ENCODE measurements around the gene COX19.
"Not testable (repeated sequence)": the region's sequence is repeated elsewhere in the genome, so short reads cannot be mapped to it uniquely, and the experiment has no call there.

Gene COX19

DNA sequence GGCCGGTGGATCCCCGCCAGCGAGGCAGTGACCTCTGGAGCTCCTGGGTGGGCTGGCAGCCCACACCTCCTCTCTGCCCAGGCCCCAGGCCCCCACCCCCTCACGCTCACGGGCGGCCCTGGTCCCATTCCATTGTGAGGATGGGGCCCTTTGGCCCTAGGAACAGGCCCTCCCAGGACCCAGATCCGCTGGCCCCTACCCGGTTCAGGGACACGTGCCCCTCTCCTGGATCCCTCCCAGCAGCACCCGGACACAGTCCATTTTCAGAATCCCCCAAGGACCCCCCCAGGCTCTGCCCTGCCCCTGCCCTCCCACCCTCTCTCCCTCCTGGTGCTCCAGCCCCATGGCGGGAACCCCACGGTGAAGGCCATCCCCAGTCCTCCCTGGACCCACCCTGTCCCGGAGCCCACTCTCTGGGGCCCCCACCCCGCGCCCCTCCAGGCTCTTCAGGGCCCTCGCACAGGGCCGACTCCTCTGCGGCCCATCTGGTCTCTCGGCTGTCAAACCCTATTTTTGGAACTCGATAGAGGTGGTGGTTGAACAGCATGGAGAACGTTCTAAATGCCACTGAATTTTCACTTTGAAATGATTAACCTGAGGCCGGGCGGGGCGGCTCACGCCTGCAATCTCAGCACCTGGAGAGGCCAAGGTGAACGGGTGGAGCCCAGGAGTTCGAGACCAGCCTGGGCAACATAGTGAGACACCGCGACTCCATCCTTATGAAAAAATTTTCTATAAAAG lies 28.9 kb downstream of the COX19 start:
- Histone ChIP-seq H3K27me3 (replicated peaks in 2 of 5; ENCODE audit: control insufficient read depth in 4 of 5, insufficient read depth in 5 of 5, low read length in 4 of 5) (peaks cover 0 to 3% (median 0%) of the 10 kb centered on the region in 5 experiments), H3K27ac (ENCODE audit: insufficient read depth in 1 of 2, low read depth in 1 of 2, low read length in 2 of 2, poor library complexity in 1 of 2, severe bottlenecking in 2 of 2) (no peak overlapping the region), H3K4me3 (ENCODE audit: control insufficient read depth in 1 of 7, extremely low read depth in 1 of 7, insufficient read depth in 4 of 7, low read depth in 2 of 7, low read length in 6 of 7) (no peak overlapping the region), H3K9me3 (ENCODE audit: control extremely low read depth in 1 of 5, control insufficient read depth in 4 of 5, insufficient read depth in 2 of 5, low read depth in 1 of 5, low read length in 4 of 5) (peaks cover 0 to 4% (median 0%) of the 10 kb centered on the region in 5 experiments), H3K36me3 (ENCODE audit: control insufficient read depth in 4 of 4, insufficient read depth in 4 of 4, low read length in 3 of 4) (peaks cover 0 to 6% (median 0%) of the 10 kb centered on the region in 4 experiments), H3K4me1 (ENCODE audit: control extremely low read depth in 1 of 4, control insufficient read depth in 4 of 4, insufficient read depth in 4 of 4, low read length in 3 of 4) (peaks cover 0 to 10% (median 0%) of the 10 kb centered on the region in 4 experiments)
- WGBS (ENCODE audit: insufficient coverage): 88% methylated on average over 25 of the region's 29 CpGs
- ChIA-PET POLR2A (no interaction called here), CTCF (no interaction called here)
- no peak for DNase-seq

- POLR2A ChIA-PET: no interaction called here
- WGBS (ENCODE audit: insufficient coverage): 97% methylated on average over 23 of the region's 30 CpGs
- peaks cover 0 to 9% (median 0%) of the 10 kb centered on the region in 5 experiments for H3K9me3 ChIP-seq (ENCODE audit: control extremely low read depth in 1 of 5, control insufficient read depth in 4 of 5, insufficient read depth in 2 of 5, low read depth in 1 of 5, low read length in 4 of 5)
- no peak for DNase-seq
- peaks cover 0 to 3% (median 0%) of the 10 kb centered on the region in 5 experiments for H3K27me3 ChIP-seq (replicated peaks in 2 of 5; ENCODE audit: control insufficient read depth in 4 of 5, insufficient read depth in 5 of 5, low read length in 4 of 5)
- CTCF ChIA-PET: interaction anchor here (1.5 kb wide), 1 partner anchor 16 kb away, joined by 3 read pairs; no protein-coding TSS in a partner anchor
- H3K27ac ChIP-seq (ENCODE audit: insufficient read depth in 1 of 2, low read depth in 1 of 2, low read length in 2 of 2, poor library complexity in 1 of 2, severe bottlenecking in 2 of 2): no peak overlapping the region
- peaks cover 0 to 12% (median 0%) of the 10 kb centered on the region in 4 experiments for H3K4me1 ChIP-seq (ENCODE audit: control extremely low read depth in 1 of 4, control insufficient read depth in 4 of 4, insufficient read depth in 4 of 4, low read length in 3 of 4)
- peaks cover 0 to 6% (median 0%) of the 10 kb centered on the region in 4 experiments for H3K36me3 ChIP-seq (ENCODE audit: control insufficient read depth in 4 of 4, insufficient read depth in 4 of 4, low read length in 3 of 4)
- no peak overlapping the region for H3K4me3 ChIP-seq (ENCODE audit: control insufficient read depth in 1 of 7, extremely low read depth in 1 of 7, insufficient read depth in 4 of 7, low read depth in 2 of 7, low read length in 6 of 7)
Observed at GRCh38 chr7:945556-946255, 29.6 kb downstream of the COX19 start.

GRCh38 chr7:945147-945555 lies 30.2 kb downstream of the COX19 start:
- Histone ChIP-seq H3K4me1 (ENCODE audit: control extremely low read depth in 1 of 4, control insufficient read depth in 4 of 4, insufficient read depth in 4 of 4, low read length in 3 of 4) (peaks cover 0 to 12% (median 0%) of the 10 kb centered on the region in 4 experiments), H3K27ac (ENCODE audit: insufficient read depth in 1 of 2, low read depth in 1 of 2, low read length in 2 of 2, poor library complexity in 1 of 2, severe bottlenecking in 2 of 2) (no peak overlapping the region), H3K9me3 (ENCODE audit: control extremely low read depth in 1 of 5, control insufficient read depth in 4 of 5, insufficient read depth in 2 of 5, low read depth in 1 of 5, low read length in 4 of 5) (peaks cover 0 to 14% (median 3%) of the 10 kb centered on the region in 5 experiments), H3K27me3 (replicated peaks in 2 of 5; ENCODE audit: control insufficient read depth in 4 of 5, insufficient read depth in 5 of 5, low read length in 4 of 5) (peaks cover 0 to 3% (median 0%) of the 10 kb centered on the region in 5 experiments), H3K36me3 (ENCODE audit: control insufficient read depth in 4 of 4, insufficient read depth in 4 of 4, low read length in 3 of 4) (peaks cover 0 to 6% (median 0%) of the 10 kb centered on the region in 4 experiments), H3K4me3 (ENCODE audit: control insufficient read depth in 1 of 7, extremely low read depth in 1 of 7, insufficient read depth in 4 of 7, low read depth in 2 of 7, low read length in 6 of 7) (no peak overlapping the region)
- 96% methylated on average over 12 of the region's 13 CpGs for WGBS (ENCODE audit: insufficient coverage)
- ChIA-PET CTCF (interaction anchor here (1.5 kb wide), 1 partner anchor 15 kb away, joined by 3 read pairs; no protein-coding TSS in a partner anchor), POLR2A (no interaction called here)
- no peak for DNase-seq

- ChIA-PET POLR2A (no interaction called here), CTCF (interaction anchor here (1.5 kb wide), 1 partner anchor 15 kb away, joined by 3 read pairs; no protein-coding TSS in a partner anchor)
- Histone ChIP-seq H3K27ac (ENCODE audit: insufficient read depth in 1 of 2, low read depth in 1 of 2, low read length in 2 of 2, poor library complexity in 1 of 2, severe bottlenecking in 2 of 2) (no peak overlapping the region), H3K9me3 (ENCODE audit: control extremely low read depth in 1 of 5, control insufficient read depth in 4 of 5, insufficient read depth in 2 of 5, low read depth in 1 of 5, low read length in 4 of 5) (peaks cover 0 to 17% (median 4%) of the 10 kb centered on the region in 5 experiments), H3K36me3 (ENCODE audit: control insufficient read depth in 4 of 4, insufficient read depth in 4 of 4, low read length in 3 of 4) (peaks cover 0 to 3% (median 0%) of the 10 kb centered on the region in 4 experiments), H3K27me3 (replicated peaks in 2 of 5; ENCODE audit: control insufficient read depth in 4 of 5, insufficient read depth in 5 of 5, low read length in 4 of 5) (peaks cover 0 to 3% (median 0%) of the 10 kb centered on the region in 5 experiments), H3K4me1 (ENCODE audit: control extremely low read depth in 1 of 4, control insufficient read depth in 4 of 4, insufficient read depth in 4 of 4, low read length in 3 of 4) (peaks cover 0 to 9% (median 0%) of the 10 kb centered on the region in 4 experiments), H3K4me3 (ENCODE audit: control insufficient read depth in 1 of 7, extremely low read depth in 1 of 7, insufficient read depth in 4 of 7, low read depth in 2 of 7, low read length in 6 of 7) (no peak overlapping the region)
- no peak for DNase-seq
- WGBS (ENCODE audit: insufficient coverage): 95% methylated on average over 4 of the region's 5 CpGs
Observed at GRCh38 chr7:944744-945143, 30.6 kb downstream of the COX19 start.

- DNase-seq; POLR2A ChIA-PET; H3K36me3 ChIP-seq (ENCODE audit: control insufficient read depth in 4 of 4, insufficient read depth in 4 of 4, low read length in 3 of 4); CTCF ChIA-PET; H3K4me3 ChIP-seq (ENCODE audit: control insufficient read depth in 1 of 7, extremely low read depth in 1 of 7, insufficient read depth in 4 of 7, low read depth in 2 of 7, low read length in 6 of 7); H3K27ac ChIP-seq (ENCODE audit: insufficient read depth in 1 of 2, low read depth in 1 of 2, low read length in 2 of 2, poor library complexity in 1 of 2, severe bottlenecking in 2 of 2); H3K4me1 ChIP-seq (ENCODE audit: control extremely low read depth in 1 of 4, control insufficient read depth in 4 of 4, insufficient read depth in 4 of 4, low read length in 3 of 4); H3K27me3 ChIP-seq (replicated peaks in 2 of 5; ENCODE audit: control insufficient read depth in 4 of 5, insufficient read depth in 5 of 5, low read length in 4 of 5): not testable (repeated sequence)
- peaks cover 0 to 17% (median 4%) of the 10 kb centered on the region in 5 experiments for H3K9me3 ChIP-seq (ENCODE audit: control extremely low read depth in 1 of 5, control insufficient read depth in 4 of 5, insufficient read depth in 2 of 5, low read depth in 1 of 5, low read length in 4 of 5)
- WGBS (ENCODE audit: insufficient coverage): 100% methylated on average over 3 of the region's 4 CpGs
Observed at GRCh38 chr7:943793-944192, 31.6 kb downstream of the COX19 start.

DNA sequence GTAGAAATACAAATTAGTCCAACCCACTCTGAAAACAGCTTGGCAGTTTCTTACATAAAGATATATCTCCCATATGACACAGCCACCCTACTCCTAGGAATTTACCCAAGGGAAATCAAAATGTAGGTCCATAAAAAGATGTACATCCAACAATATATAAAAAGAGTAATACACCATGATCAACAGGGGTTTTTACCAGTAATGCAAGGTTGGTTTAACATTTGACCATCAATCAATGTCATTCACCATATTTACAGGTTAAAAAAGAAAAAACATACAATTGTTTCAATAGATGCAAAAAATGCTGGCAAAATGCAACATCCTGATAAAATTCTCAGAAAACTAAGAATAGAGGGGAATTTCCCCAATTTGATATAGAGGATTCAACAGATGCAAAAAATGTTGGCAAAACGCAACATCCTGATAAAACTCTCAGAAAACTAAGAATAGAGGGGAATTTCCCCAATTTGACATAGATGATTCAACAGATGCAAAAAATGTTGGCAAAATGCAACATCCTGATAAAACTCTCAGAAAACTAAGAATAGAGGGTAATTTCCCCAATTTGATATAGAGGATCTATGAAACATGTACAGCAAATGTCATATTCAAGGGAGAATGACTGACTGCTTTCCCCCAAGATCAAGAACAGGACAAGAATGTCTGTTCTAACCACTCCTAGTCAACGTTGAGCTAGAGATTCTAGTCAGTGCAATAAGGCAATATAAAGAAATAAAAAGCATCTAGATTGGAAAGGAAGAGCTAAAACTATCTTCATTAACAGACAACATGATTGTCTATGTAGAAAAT lies 34.5 kb downstream of the COX19 start:
- peak in 1 of 3 donors; percentile 29 for DNase-seq
- ChIA-PET CTCF (interaction anchor here (1.0 to 1.9 kb wide), 3 partner anchors 11 to 15 kb away, joined by 3 to 4 read pairs (median 4); no protein-coding TSS in a partner anchor), POLR2A (no interaction called here)
- peaks cover 0 to 17% (median 4%) of the 10 kb centered on the region in 5 experiments for H3K9me3 ChIP-seq (ENCODE audit: control extremely low read depth in 1 of 5, control insufficient read depth in 4 of 5, insufficient read depth in 2 of 5, low read depth in 1 of 5, low read length in 4 of 5)
- H3K27me3 ChIP-seq (replicated peaks in 2 of 5; ENCODE audit: control insufficient read depth in 4 of 5, insufficient read depth in 5 of 5, low read length in 4 of 5): peaks cover 0 to 3% (median 0%) of the 10 kb centered on the region in 5 experiments
- H3K36me3 ChIP-seq (ENCODE audit: control insufficient read depth in 4 of 4, insufficient read depth in 4 of 4, low read length in 3 of 4): no peaks in the 10 kb centered on the region
- H3K4me1 ChIP-seq (ENCODE audit: control extremely low read depth in 1 of 4, control insufficient read depth in 4 of 4, insufficient read depth in 4 of 4, low read length in 3 of 4): peaks cover 0 to 2% (median 0%) of the 10 kb centered on the region in 4 experiments
- no peak overlapping the region for H3K27ac ChIP-seq (ENCODE audit: insufficient read depth in 1 of 2, low read depth in 1 of 2, low read length in 2 of 2, poor library complexity in 1 of 2, severe bottlenecking in 2 of 2)
- WGBS (ENCODE audit: insufficient coverage): no CpG with 5 or more reads among the region's 2 CpGs
- no peak overlapping the region for H3K4me3 ChIP-seq (ENCODE audit: control insufficient read depth in 1 of 7, extremely low read depth in 1 of 7, insufficient read depth in 4 of 7, low read depth in 2 of 7, low read length in 6 of 7)

Measured in common myeloid progenitor, CD34-positive (primary cell).